H1 (cell line): Measurements from ENCODE around the gene CTLA4.

Source experiments
- CHD1 ChIP-seq: IDR thresholded peaks from 2 replicates; pipeline ENCODE4 v1.6.1; 2012; ENCODE audit warnings: low read depth, low read length, improper control_type of control experiment
- CHD2 ChIP-seq: IDR thresholded peaks from 2 replicates; pipeline ENCODE4 v1.6.1; 2012; ENCODE audit warnings: low read length, improper control_type of control experiment
- CTCF ChIP-seq, 3 experiments: IDR thresholded peaks; 1 replicate in 2 of 3; 2 replicates in 1 of 3; pipeline versions ENCODE4 v1.5.1 to v1.6.1; 2011; ENCODE audit warnings: low read length in 3 of 3, mild to moderate bottlenecking in 3 of 3, inconsistent platforms in 2 of 3, low read depth in 1 of 3, moderate library complexity in 1 of 3; ENCODE audit not compliant: insufficient read depth in 1 of 3; ENCODE audit errors: control extremely low read depth in 1 of 3
- EP300 ChIP-seq, 2 experiments: IDR thresholded peaks; 1 replicate in 1 of 2; 2 replicates in 1 of 2; pipeline ENCODE4 v1.6.1; 2011 to 2012; ENCODE audit warnings: low read depth in 2 of 2, low read length in 2 of 2, mild to moderate bottlenecking in 2 of 2, borderline replicate concordance in 1 of 2, inconsistent platforms in 1 of 2, moderate library complexity in 1 of 2
- EZH2 ChIP-seq: fragments of 200-600 bp; sonication (generic); IDR thresholded peaks from 2 replicates; pipeline ENCODE4 v1.7.1; 2012; ENCODE audit warnings: low read depth, mild to moderate bottlenecking, moderate library complexity, low read length, inconsistent platforms; ENCODE audit not compliant: severe bottlenecking
- FOSL1 ChIP-seq: IDR thresholded peaks from 2 replicates; pipeline ENCODE4 v1.6.1; 2011; ENCODE audit warnings: mild to moderate bottlenecking, low read depth, low read length, moderate library complexity; ENCODE audit not compliant: insufficient read depth
- JUND ChIP-seq: IDR thresholded peaks from 2 replicates; pipeline ENCODE4 v1.6.1; 2011; ENCODE audit warnings: mild to moderate bottlenecking, improper control_type of control experiment, low read length
- MAX ChIP-seq: IDR thresholded peaks from 2 replicates; pipeline ENCODE4 v1.6.1; 2012; ENCODE audit warnings: inconsistent platforms
- POLR2A ChIP-seq, 2 experiments: IDR thresholded peaks; 1 replicate in 1 of 2; 2 replicates in 1 of 2; pipeline ENCODE4 v1.6.1; 2011; ENCODE audit warnings: low read depth in 2 of 2, low read length in 2 of 2, mild to moderate bottlenecking in 2 of 2; ENCODE audit errors: control extremely low read depth in 1 of 2
- POLR2AphosphoS5 ChIP-seq: IDR thresholded peaks from 2 replicates; pipeline ENCODE4 v1.6.1; 2011; ENCODE audit warnings: low read depth, low read length
- RAD21 ChIP-seq, 2 experiments: IDR thresholded peaks in 1 of 2; conservative IDR thresholded peaks in 1 of 2; 2 replicates each; pipeline ENCODE4 v1.6.1; 2011; ENCODE audit warnings: low read depth in 2 of 2, low read length in 2 of 2, improper control_type of control experiment in 1 of 2, inconsistent platforms in 1 of 2, mild to moderate bottlenecking in 1 of 2, moderate library complexity in 1 of 2
- RNF2 ChIP-seq: fragments of 200-900, 300-1000 bp; sonication (generic); IDR thresholded peaks from 2 replicates; pipeline ENCODE4 v1.7.1; 2016; ENCODE audit warnings: borderline replicate concordance, low read depth, mild to moderate bottlenecking, antibody characterized with exemption, low read length; ENCODE audit not compliant: poor library complexity, severe bottlenecking; ENCODE audit errors: missing control alignments
- TCF12 ChIP-seq: IDR thresholded peaks from 2 replicates; pipeline ENCODE4 v1.6.1; 2011; ENCODE audit warnings: low read depth, mild to moderate bottlenecking, low read length

- TF ChIP-seq EP300 (IDR thresholded peaks at IDR 0.05; ENCODE audit: borderline replicate concordance in 1 of 2, low read depth in 2 of 2, low read length in 2 of 2) (no peak), POLR2AphosphoS5 (no peak), CTCF (IDR thresholded peaks at IDR 0.05; ENCODE audit: control extremely low read depth in 1 of 3, insufficient read depth in 1 of 3, low read depth in 1 of 3, low read length in 3 of 3) (no peak), CHD1 (no peak), POLR2A (IDR thresholded peaks at IDR 0.05; ENCODE audit: control extremely low read depth in 1 of 2, low read depth in 2 of 2, low read length in 2 of 2) (no peak), TCF12 (no peak), RNF2 (no peak), RAD21 (IDR thresholded peaks at IDR 0.05 in 1 of 2, conservative IDR thresholded peaks at IDR 0.05 in 1 of 2; ENCODE audit: low read depth in 2 of 2, low read length in 2 of 2) (no peak), FOSL1 (no peak), EZH2 (no peak), MAX (no peak), CHD2 (no peak), JUND (no peak)
These were observed 47.1 kb downstream of the CTLA4 start for GRCh38 chr2:203914546-203915182.
